ENCODE results near the gene STK35. TPM values are rescaled to one million over a fixed set of nuclear protein-coding genes. Genes with fewer than 3 reads are reported as not detected.
A peak's percentile ranks its signal among the peaks of the same experiment; 100 is the strongest.

STK35 gene
- total and polyA plus RNA-seq, 2 of the 13 experiments (the other 11 are each of a cell fraction or from before 2014, with no cell fraction given): 27.4 to 29.8 TPM

- 0 out of 2 replicates have a peak, but pooled peaks have one; percentile 40 for TF ChIP-seq ARID3A (IDR thresholded peaks at IDR 0.05; ENCODE audit: low read depth, low read length)
- peak; percentile 91 for TF ChIP-seq MAZ (IDR thresholded peaks at IDR 0.05; ENCODE audit: borderline replicate concordance, low read depth, low read length)
- TF ChIP-seq MAZ (CRISPR knock-in tag; IDR thresholded peaks at IDR 0.05; ENCODE audit: low read depth): peak; percentile 44
- no peak for TF ChIP-seq ATF6 (CRISPR knock-in tag; conservative IDR thresholded peaks at IDR 0.05)
- no peak for TF ChIP-seq NFIC (IDR thresholded peaks at IDR 0.05; ENCODE audit: low read length)
- TF ChIP-seq ZNF574 (CRISPR knock-in tag; IDR thresholded peaks at IDR 0.05): peak; percentile 74
- TF ChIP-seq ZNF782 (CRISPR knock-in tag; IDR thresholded peaks at IDR 0.05; ENCODE audit: borderline replicate concordance): peak; percentile 26; the same call in 1 of the 2 replicates
- no peak for TF ChIP-seq DNMT1 (CRISPR knock-in tag; IDR thresholded peaks at IDR 0.05)
- peak; percentile 3; the same call in 1 of the 2 replicates for TF ChIP-seq ESRRA (CRISPR knock-in tag; IDR thresholded peaks at IDR 0.05; ENCODE audit: low read depth)
- TF ChIP-seq MXD1 (CRISPR knock-in tag; IDR thresholded peaks at IDR 0.05): peak; percentile 74
- TF ChIP-seq HOXA3 (CRISPR knock-in tag; IDR thresholded peaks at IDR 0.05): peak; percentile 59; the same call in 1 of the 2 replicates
- no peak; the same call in 1 of the 2 replicates for TF ChIP-seq SOX5 (CRISPR knock-in tag; IDR thresholded peaks at IDR 0.05; ENCODE audit: borderline replicate concordance)
- no peak for TF ChIP-seq GATAD2A (CRISPR knock-in tag; IDR thresholded peaks at IDR 0.05)
- 0 out of 2 replicates have a peak, but pooled peaks have one; percentile 6 for TF ChIP-seq AKAP8 (CRISPR knock-in tag; IDR thresholded peaks at IDR 0.05)
- peak; percentile 45; the same call in 1 of the 2 replicates for TF ChIP-seq ZNF746 (CRISPR knock-in tag; IDR thresholded peaks at IDR 0.05)
- peak; percentile 82; the same call in 1 of the 2 replicates for TF ChIP-seq BRF2 (CRISPR knock-in tag; IDR thresholded peaks at IDR 0.05)
- 0 out of 2 replicates have a peak, but pooled peaks have one; percentile 31 for TF ChIP-seq JUNB (CRISPR knock-in tag; IDR thresholded peaks at IDR 0.05; ENCODE audit: borderline replicate concordance)
- TF ChIP-seq ZNF883 (CRISPR knock-in tag; IDR thresholded peaks at IDR 0.05; ENCODE audit: not compliant biosample characterization): peak; percentile 5
- peak; percentile 7 for TF ChIP-seq SALL2 (CRISPR knock-in tag; IDR thresholded peaks at IDR 0.05)
Observed at GRCh38 chr20:2102585-2103460, 1.2 kb downstream of the STK35 start (continued).

All from HepG2 (cell line).